SH-SY5Y (cell line): ENCODE results near the gene DNAJB13.

Experiments
- GATA2 ChIP-seq: IDR thresholded peaks from 2 replicates; pipeline ENCODE4 v1.6.1; 2011; ENCODE audit warnings: mild to moderate bottlenecking, low read depth, low read length
- GATA3 ChIP-seq: IDR thresholded peaks from 2 replicates; pipeline ENCODE4 v1.6.1; 2011; ENCODE audit warnings: low read depth, mild to moderate bottlenecking, low read length, moderate library complexity

- TF ChIP-seq GATA3 (no peak), GATA2 (no peak)
These were observed 21.4 kb downstream of the DNAJB13 start for GRCh38 chr11:73972187-73972586.
